Activated CD4-positive, alpha-beta T cell treated with anti-CD3 and anti-CD28 coated beads, Interleukin-2, Interleukin-4, amounts not matched to agents 100 ng/mL and 50 ng/mL, durations not matched to agents 16 hours and 8 hours (primary cell): Measurements from ENCODE around the gene SLC22A6.
"Not testable (repeated sequence)": the region's sequence is repeated elsewhere in the genome, so short reads cannot be mapped to it uniquely, and the experiment has no call there.

Source experiments
- DNase-seq: peaks from one replicate; pipeline ENCODE4 v3.0.0-alpha.2; 2020; ENCODE audit warnings: low spot score

Gene SLC22A6

GRCh38 chr11:62985041-62985750 is 429 bp upstream of the SLC22A6 start:
- no peak for DNase-seq

DNA sequence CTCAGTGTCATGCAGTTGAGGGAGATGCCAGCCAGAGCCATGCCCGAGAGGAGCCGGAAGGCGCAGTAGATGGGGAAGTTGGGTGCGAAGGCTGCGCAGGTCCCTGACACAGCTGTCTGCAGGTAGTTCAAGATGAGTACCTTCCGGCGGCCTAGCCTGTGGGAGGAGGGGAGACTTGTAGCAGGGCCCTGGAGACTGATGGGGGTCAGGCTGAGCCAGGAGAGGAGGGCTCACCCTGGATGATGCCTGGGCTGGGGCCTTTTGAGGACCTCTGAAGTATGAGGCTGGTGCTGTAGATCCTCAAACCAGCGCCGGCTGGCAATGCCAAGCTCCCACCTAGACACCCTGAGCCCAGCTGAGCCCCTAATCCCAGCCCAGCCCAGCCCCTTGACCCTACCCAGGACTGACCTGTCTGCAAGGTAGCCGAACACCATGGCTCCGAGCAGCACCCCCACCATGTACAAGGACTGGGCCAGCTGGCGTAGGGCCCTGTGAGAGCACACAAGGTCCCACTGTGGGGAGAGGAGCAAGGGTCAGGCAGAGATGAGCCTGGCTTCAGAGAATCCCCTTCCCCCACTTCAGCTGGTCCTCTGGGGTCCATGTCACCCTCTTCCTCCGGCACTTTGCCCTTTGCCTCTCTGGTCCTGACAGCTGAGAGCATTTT is 1.1 kb downstream of the SLC22A6 start:
- no peak for DNase-seq

GRCh38 chr11:62981743-62982142 is 3.0 kb downstream of the SLC22A6 start:
- DNase-seq: no peak

GRCh38 chr11:62980133-62980760 is 4.5 kb downstream of the SLC22A6 start:
- no peak for DNase-seq

DNA sequence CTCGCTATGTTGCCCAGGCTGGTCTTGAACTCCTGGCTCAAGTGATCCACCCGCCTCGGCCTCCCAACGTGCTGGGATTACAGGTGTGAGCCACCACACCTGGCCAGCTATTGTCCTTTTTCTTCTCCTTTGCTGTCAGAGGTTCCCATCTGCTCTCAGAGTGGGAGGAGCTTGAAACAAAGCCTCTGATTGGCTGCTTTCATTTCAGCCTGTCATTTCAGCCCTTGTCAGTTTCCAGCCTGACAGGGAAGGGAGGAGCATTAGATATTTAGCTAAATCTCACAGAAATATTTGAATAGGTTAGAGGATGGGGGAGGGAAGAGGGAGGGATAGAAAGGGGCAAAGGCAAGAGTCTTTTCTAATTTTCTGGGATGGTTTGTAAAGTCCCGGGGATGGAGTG is 8.7 kb downstream of the SLC22A6 start:
- DNase-seq: no peak

- DNase-seq: peak; percentile 14
Measured at GRCh38 chr11:62974848-62975522, 9.8 kb downstream of the SLC22A6 start.

- no peak for DNase-seq
Measured at GRCh38 chr11:62965574-62965973, 19.2 kb downstream of the SLC22A6 start.

- no peak for DNase-seq
Measured at GRCh38 chr11:62962391-62962790, 22.4 kb downstream of the SLC22A6 start.

GRCh38 chr11:62961017-62961570 is 23.7 kb downstream of the SLC22A6 start:
- no peak for DNase-seq

GRCh38 chr11:62959422-62959980 is 25.3 kb downstream of the SLC22A6 start:
- no peak for DNase-seq

GRCh38 chr11:62958547-62959421 is 26.0 kb downstream of the SLC22A6 start:
- no peak for DNase-seq

GRCh38 chr11:62957147-62957546 is 27.6 kb downstream of the SLC22A6 start:
- DNase-seq: no peak

- no peak for DNase-seq
Measured at GRCh38 chr11:62954478-62954877, 30.3 kb downstream of the SLC22A6 start.

DNA sequence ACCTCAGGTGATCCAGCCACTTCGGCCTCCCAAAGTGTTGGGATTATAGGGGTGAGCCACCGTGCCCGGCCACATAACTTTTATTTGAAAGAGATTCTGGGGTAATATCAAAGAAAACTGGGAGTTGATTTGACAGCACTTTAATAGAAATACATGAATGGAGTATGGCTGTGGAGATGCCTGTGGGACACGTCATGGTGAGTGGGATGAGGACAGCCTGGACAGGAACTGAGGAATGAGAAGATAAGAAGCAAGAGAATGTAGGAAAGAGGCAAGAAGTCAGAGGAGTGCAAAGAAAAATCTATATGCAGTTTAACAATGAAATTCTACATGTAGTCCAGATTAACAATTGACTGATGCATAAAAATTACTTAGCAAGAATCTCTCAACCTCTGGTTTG is 31.0 kb downstream of the SLC22A6 start:
- DNase-seq: no peak

DNA sequence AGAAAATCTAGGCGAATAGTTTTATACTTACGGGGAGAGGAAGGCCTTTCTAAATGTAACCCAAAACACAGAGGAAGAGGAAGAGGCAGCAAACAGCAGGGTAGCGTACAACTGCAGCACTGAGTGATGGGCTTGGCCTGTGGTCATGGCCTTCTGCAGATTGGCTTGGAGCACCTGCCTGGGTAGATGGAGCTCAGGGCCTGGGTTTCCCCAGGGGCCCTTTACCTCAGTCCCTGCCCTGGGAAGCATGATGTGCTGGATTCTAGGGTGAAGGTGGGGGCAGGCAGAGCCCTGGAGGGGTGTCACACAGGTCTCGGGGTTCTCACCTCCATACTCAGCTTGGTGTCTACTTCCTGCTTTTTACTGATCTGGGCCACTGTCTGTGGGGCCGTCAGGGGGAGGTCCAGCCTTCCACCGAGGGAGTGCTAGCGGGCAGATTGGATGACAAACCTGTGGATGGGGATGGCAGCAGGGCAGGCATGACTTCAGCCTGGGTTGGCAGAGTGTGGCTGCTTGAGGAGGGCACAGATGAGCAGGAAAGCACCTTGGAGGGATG is 35.9 kb downstream of the SLC22A6 start:
- DNase-seq: no peak

DNA sequence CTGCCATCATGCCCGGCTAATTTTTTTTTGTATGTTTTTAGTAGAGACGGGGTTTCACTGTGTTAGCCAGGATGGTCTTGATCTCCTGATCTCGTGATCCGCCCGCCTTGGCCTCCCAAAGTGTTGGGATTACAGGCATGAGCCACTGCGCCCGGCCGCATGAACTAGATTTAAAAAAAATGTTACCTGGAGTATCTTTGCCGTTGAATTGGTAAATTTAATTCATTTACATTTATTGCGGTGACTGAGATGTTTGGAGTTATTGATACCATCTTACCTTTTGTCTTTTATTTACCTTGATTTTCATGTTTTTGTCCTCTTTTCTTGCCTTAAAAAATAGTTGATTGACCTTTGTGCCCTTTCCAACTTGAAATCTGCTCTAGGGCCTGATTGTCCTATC is 39.2 kb downstream of the SLC22A6 start:
- not testable (repeated sequence) for DNase-seq

- DNase-seq: not testable (repeated sequence)
Measured at GRCh38 chr11:62937528-62937927, 47.2 kb downstream of the SLC22A6 start.

DNA sequence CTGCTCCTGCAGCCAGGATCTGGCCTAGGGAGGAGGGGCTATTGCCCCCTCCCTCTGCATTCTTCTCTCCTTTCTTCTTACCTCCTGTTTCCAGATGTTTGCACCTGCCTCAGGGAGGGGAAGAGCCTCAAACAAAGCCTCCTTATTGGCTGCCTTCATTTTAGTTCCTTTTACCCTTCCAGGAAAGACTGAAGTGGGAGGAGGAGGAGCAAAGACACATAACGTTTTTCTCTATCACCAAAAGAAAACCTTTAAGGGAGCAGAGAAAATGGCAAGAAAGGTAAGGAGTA is 50.3 kb downstream of the SLC22A6 start:
- DNase-seq: no peak

DNA sequence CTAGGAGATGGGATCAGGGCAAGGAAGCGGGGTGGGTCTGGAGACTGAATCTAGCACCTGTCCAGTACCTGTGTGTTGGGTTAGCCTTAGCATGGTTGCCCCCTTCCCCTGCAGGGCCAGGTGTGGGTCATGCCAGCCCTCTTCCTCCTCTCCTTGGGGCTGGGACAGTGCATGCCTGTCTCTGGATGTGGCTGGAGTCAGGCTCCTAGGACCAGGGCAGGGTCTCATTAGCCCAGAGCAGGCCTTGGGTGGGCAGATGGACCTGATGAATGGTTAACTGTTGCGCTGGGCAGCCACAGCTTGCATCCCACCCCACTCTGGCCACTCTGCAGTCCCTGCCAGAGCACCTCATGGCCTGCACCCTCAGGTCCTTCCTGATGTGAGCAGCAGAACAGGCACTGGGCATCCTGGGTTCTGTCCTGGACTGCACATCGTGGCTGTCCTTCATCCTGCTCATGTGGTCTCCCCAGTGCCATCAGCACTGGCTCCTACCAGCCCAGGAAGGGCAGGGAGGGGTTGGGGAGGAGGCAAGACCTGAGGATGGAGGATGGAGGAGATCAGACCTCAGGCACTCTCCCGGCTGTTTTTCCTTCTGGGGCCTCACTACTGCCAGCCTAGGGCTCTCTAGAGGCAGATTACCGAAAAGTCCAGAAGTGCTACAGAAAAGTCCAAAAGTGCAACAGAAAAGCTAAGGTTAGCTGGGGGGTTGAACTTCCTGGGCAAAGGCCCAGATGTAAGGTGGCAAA is 50.8 kb downstream of the SLC22A6 start:
- DNase-seq: no peak

DNA sequence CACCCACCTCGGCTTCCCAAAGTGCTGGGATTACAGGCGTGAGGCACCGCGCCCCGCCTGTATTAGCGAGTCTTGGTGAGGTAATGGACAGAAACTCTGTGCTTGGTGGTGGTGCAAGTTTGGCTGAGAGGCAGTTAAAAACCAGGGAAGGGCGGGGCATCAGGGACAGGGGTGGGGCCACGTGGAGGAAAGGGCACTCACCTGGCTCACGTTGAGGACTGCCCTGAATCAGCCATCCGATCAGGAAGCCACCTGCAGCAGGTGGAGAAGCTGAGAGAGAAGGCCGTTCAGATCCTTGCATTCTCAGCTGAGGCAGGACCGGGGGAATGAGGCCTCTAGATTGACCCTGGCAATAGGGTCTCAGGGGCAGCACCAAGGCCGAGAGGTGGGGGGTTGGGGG is 51.5 kb downstream of the SLC22A6 start:
- no peak for DNase-seq
